Upper lobe of right lung (tissue), 1 donor: ENCODE results near the gene FAM47E. TPM values are rescaled to one million over a fixed set of nuclear protein-coding genes. Genes with fewer than 3 reads are reported as not detected.
A peak's percentile ranks its signal among the peaks of the same experiment; 100 is the strongest.

Source experiments
- ATAC-seq: fragments of 200-7000 bp; cut with Tn5 transposase; one replicate; pipeline ENCODE4 v1.9.1; 2020; ENCODE audit warnings: mild to moderate bottlenecking, moderate library complexity
- DNase-seq: peaks from one replicate; pipeline ENCODE4 v3.0.0-alpha.2; 2020
- H3K27ac ChIP-seq: fragments of 200-600 bp; one replicate; pipeline ENCODE4 v1.8.0; 2022
- H3K27me3 ChIP-seq: fragments of 200-600 bp; one replicate; pipeline ENCODE4 v1.8.0; 2022; ENCODE audit warnings: mild to moderate bottlenecking
- H3K36me3 ChIP-seq: fragments of 200-600 bp; one replicate; pipeline ENCODE4 v1.8.0; 2022
- H3K4me1 ChIP-seq: fragments of 200-600 bp; one replicate; pipeline ENCODE4 v1.8.0; 2022
- H3K4me3 ChIP-seq: fragments of 200-600 bp; one replicate; pipeline ENCODE4 v1.8.0; 2022; ENCODE audit warnings: mild to moderate bottlenecking
- H3K9me3 ChIP-seq: fragments of 200-600 bp; one replicate; pipeline ENCODE4 v1.8.0; 2022
- CTCF ChIP-seq: fragments of 200-600 bp; IDR thresholded peaks from one replicate; pipeline ENCODE4 v1.8.0; 2022; ENCODE audit warnings: antibody characterized with exemption
- intact Hi-C: fragments of 100-400 bp; cut with DNase I; formaldehyde crosslinking; loops from one replicate; pipeline ENCODE4 v1.11.0; 2022
- total RNA-seq: library from RNA; stranded (reverse); fragmentation: NEBNext Ultra II Directional; extraction: Animal tissue kit (Norgen Biotek cat#: 25700); gene quantifications from one replicate; pipeline ENCODE4 v1.2.1, GENCODE V29; 2021
- donor health status: DM: no; HTN: yes; CAD: no; lungs with severe emphysema.

Gene FAM47E
- total RNA-seq, 1 donor from 2014 or later, result 3.6 TPM

- ATAC-seq, result no peak
- no peaks in the 10 kb centered on the region for H3K27me3 ChIP-seq
- H3K4me1 ChIP-seq, result peaks cover 75% of the 10 kb centered on the region
- H3K4me3 ChIP-seq, result peak overlapping the region; percentile 82
- intact Hi-C loops, result no loop called here
- TF ChIP-seq CTCF, result no peak
- no peaks in the 10 kb centered on the region for H3K9me3 ChIP-seq
- no peak for DNase-seq
- H3K36me3 ChIP-seq, result no peaks in the 10 kb centered on the region
- H3K27ac ChIP-seq, result peak overlapping the region; percentile 97
These were observed 38.6 kb upstream of the FAM47E start for GRCh38 chr4:76212851-76213414.

- Histone ChIP-seq H3K36me3 (no peaks in the 10 kb centered on the region), H3K27me3 (no peaks in the 10 kb centered on the region), H3K4me1 (peaks cover 78% of the 10 kb centered on the region), H3K27ac (peak within 1 kb of the TSS; percentile 97), H3K9me3 (no peaks in the 10 kb centered on the region), H3K4me3 (peak within 1 kb of the TSS; percentile 82)
- peak; percentile 95 for ATAC-seq
- TF ChIP-seq CTCF, result no peak
- DNase-seq, result peak; percentile 95
- intact Hi-C loops, result no loop called here
These were observed 37.9 kb upstream of the FAM47E start, which contains the start of gene SCARB2 for GRCh38 chr4:76213415-76214176. Gene SCARB2, minus strand, starts transcription at chr4:76213824. Its CDS starts 281 bp downstream, at chr4:76213543.

- ATAC-seq, result peak; percentile 3
- H3K4me1 ChIP-seq, result peaks cover 77% of the 10 kb centered on the region
These were observed 37.3 kb upstream of the FAM47E start for GRCh38 chr4:76214177-76214675.

GRCh38 chr4:76215077-76215476, 36.4 kb upstream of the FAM47E start:
- no peaks in the 10 kb centered on the region for H3K9me3 ChIP-seq
- intact Hi-C loops, result no loop called here
- no peaks in the 10 kb centered on the region for H3K36me3 ChIP-seq
- no peak for ATAC-seq
- TF ChIP-seq CTCF, result no peak
- DNase-seq, result no peak
- peak overlapping the region; percentile 97 for H3K27ac ChIP-seq
- peak overlapping the region; percentile 82 for H3K4me3 ChIP-seq
- peaks cover 74% of the 10 kb centered on the region for H3K4me1 ChIP-seq
- no peaks in the 10 kb centered on the region for H3K27me3 ChIP-seq

More at GRCh38 chr4:76214177-76214675, 37.3 kb upstream of the FAM47E start:
- Histone ChIP-seq H3K27ac (peak overlapping the region; percentile 97), H3K36me3 (no peaks in the 10 kb centered on the region), H3K9me3 (no peaks in the 10 kb centered on the region), H3K27me3 (no peaks in the 10 kb centered on the region), H3K4me3 (peak overlapping the region; percentile 82)
- no peak for TF ChIP-seq CTCF
- intact Hi-C loops, result no loop called here
- no peak for DNase-seq

GRCh38 chr4:76216524-76216923, 35.0 kb upstream of the FAM47E start:
- no peak for ATAC-seq
- Histone ChIP-seq H3K9me3 (no peaks in the 10 kb centered on the region), H3K27me3 (no peaks in the 10 kb centered on the region), H3K36me3 (no peaks in the 10 kb centered on the region), H3K4me1 (peaks cover 66% of the 10 kb centered on the region), H3K4me3 (no peak overlapping the region), H3K27ac (no peak overlapping the region)
- no peak for TF ChIP-seq CTCF
- DNase-seq, result no peak
- intact Hi-C loops, result no loop called here
